ENCODE data around the gene NRG2.

Gene NRG2

DNA sequence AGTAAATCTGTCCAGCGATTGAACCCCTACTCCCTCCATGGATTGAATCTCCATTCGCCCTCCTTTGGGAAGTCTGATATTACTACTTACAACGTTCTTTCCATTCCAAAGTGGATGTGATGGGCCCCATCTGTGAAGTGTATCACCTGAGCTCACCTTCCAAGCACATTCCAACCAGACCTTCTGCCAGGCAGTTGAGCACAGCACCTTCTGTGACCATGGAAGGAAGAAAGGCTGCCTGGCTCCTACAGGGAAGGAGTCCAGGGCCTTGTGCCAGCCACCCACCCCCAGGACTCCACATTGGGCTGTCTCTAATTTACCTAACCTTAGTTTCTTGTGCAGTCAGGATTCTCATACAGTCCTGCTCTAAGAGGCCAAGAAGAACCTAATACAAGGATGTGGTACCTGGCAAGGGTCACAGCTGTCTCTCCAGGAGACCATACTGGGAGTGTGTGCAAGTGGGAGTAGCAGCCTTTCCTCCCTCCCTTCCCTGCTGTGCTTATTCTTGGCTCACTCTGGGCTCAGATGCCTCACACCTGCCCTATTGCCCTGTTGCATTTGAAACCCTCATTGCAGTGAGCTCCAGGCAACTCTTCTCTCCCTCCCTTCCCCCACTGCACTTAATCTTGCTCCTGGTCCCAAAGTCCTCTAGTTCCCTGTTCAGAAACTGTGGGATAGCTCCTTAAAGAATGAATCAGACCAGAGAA lies 116.1 kb downstream of the NRG2 start:
- DNase-seq: no peak

DNA sequence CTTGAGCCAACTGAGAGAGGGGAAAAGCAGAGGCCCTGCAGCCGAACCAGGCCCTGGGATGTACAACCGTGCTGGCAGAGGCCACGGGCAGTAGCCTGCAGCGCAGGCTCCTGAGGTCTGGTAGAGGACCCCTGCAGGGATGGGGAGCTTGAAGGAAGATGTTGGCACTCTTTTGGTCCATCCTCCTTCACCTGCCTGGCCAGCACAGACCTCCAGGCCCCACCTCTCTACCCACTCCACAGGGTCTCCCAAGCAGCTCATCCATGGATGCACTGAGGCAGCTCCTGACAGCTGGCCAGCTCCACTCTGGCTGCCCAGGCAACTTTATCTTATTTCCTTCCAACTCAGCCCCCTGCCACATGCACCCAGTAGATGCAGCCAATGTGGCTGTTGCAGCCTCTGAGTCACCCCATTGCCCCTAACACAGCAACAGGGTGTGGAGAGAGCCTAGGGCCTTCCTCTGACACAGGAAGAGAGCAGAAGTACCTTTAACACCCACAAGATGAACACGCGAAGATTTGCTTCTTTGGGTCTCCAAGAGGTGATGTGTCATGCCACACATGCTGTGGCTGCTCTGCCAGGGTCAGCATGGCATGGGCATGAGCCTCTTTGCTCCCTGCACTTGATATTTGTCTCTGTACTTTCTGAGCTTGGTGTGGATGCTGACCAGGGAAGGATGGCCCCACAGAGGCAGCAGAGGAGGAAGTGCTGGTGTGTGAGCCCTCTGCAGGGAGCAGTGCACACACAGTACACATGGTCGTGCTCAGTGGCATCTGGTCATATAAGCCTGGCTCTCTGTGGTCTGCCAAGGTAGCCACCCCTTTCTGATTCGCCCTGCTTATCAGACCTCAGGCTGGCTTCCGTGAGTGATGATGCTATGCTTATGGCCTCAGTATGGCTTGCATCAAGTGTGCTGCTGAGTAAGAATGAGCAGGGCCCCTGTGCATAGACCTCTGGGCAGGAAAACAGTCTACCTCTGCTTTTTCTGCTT lies 117.2 kb downstream of the NRG2 start:
- DNase-seq: no peak

GRCh38 chr5:139925216-139925562 lies 117.9 kb downstream of the NRG2 start:
- no peak for DNase-seq

GRCh38 chr5:139924294-139925215 lies 118.5 kb downstream of the NRG2 start:
- no peak for DNase-seq

GRCh38 chr5:139919308-139919707 lies 123.8 kb downstream of the NRG2 start:
- DNase-seq: no peak

GRCh38 chr5:139915834-139916233 lies 127.3 kb downstream of the NRG2 start:
- no peak for DNase-seq

- DNase-seq: no peak
Measured at GRCh38 chr5:139915266-139915665, 127.8 kb downstream of the NRG2 start.

DNA sequence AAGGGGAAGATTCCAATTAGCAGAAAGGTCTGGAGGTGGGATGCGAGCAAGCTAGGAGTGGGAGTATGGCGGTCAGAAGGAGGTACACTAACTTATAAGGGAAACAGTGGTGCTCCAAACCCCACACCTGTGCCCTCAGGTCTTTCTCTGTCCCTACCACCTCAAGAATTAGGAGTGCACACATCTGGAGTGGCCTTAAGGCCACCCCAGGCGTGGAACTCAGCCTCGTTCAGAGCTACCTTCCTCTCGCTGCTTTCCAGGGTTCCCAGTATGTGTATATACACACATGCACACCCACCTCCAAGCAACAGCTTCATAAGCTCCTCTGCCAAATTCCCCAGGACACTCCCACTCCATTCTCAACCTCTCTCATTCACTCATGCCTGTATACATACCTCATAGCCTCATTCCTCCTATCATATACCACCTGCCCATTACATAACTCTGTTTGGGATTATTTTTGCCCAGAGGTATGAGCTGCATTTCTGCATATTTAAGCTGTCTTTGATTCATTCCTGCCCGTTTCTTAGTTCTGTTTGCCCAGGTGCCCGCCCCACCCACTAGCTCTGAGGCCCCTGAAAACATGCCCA lies 128.8 kb downstream of the NRG2 start:
- no peak for DNase-seq

DNA sequence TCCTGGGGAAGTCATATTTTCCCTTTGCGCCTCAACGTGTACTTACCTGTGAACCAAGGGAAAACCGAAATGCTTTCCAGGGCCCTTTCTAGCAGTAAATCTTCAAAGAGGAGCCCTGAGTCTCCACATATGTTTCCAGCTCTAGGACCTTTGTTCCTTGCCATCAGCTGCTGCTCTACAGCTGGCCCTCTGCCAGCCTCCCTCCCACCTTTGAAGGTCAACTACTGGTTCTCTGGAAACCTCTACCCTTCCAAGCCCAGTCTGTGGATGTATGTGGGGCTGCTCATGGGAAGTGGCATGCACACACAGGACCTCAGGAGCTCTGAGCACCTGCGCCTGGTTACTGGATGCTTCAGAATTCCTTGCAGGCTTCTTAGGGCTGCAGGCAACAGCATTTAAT lies 130.3 kb downstream of the NRG2 start:
- no peak for DNase-seq

DNA sequence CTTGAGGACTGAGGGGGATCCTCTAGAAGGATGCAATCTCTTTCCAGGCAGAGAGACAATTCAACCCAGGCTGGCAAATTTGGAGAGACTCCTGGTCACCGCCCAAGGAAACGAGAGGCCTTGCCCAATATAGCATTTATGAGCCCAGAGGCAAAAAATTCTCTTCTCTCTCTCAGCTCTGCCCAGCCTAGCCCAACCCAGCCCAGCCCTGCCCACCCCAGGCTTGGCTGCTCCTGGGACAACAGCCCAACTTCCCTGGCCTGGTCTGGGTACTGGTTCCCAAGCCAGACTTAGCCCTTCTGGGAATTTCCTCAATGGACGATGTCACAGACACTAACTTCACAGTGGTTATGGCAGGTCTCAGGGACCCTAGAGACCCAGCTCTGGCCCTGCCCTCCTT lies 130.9 kb downstream of the NRG2 start:
- DNase-seq: no peak

- no peak for DNase-seq
Measured at GRCh38 chr5:139911425-139912120, 131.5 kb downstream of the NRG2 start.

DNA sequence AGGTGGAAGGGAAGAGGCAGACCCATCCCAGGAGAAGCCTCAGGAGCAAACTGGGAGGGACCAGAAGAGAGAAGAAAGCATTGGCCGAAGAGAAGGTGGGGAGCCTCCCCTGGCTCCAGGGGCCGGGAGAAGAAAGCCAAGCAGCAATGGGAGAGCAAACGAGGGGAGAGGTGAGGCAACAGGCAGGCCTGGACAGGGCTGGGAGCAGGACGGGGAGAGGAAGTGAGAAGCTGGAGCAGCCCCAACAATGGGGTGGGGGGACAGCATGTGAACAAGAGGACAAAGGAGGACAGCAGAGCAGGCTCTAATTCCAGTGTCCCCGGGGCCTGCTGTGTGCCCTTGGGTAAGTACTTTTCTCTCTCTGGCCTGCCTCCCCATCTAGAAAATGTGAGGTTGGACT lies 132.2 kb downstream of the NRG2 start:
- no peak for DNase-seq

DNA sequence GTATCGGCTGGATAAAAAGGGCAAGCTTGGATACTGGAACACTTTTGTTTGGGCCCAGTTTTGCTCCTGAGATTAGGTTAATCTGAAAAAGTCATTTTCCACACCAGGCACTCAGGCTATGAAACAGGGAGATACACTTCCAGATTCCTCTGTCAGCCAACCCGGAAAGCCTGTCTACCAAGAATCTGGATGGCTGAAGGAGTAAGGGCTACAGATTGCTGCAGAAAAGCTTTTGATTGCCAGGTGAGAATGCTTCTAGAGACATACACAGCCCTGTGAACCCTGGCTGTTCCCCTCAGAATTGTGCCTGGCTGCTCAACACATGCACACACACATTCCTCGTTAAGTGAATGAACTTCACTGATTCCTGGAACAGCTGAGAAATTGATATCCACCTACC lies 133.1 kb downstream of the NRG2 start:
- DNase-seq: no peak

GRCh38 chr5:139908749-139909148 lies 134.3 kb downstream of the NRG2 start:
- no peak for DNase-seq

GRCh38 chr5:139906661-139907060 lies 136.4 kb downstream of the NRG2 start:
- DNase-seq: no peak

DNA sequence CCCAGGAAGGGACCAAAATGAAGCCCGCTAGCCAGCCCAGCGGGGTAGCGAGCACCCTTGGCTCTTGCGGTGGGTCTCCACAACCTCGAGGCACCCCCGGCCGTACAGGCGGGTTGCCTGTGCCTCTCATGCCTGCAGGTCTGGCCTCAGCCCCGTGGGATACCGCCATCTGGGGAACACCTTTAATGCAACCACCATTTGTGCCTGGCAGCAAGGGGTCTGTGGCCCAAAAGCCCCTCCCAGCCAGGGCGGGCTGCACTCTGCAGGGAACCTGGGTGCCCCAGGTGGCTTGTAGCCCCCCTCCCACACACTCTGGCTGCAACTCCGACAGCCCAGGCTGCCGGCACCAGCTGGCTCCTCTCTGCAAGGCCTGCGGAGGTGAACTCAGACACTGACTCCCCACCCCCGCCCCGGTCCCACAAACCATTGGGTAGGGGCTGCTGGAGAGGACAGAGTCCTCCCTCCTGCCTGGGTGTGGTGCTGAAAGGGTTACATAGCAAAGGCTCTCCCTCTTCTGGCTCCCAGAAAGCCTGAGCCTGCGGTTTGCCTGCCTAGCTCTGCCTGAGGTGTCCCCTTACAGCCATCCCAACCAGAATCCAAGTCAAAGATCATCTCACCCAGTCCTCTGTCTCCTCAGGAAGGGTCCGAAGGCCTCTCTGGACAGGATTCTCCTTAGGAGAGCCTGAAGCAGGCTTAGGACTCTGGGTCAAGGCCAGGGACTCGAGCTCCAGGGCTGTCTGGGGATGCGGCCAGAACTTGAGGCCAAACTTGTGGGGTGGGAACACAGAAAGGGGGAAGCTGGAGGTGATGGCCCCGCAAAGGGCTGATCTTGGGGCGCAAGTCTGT lies 138.1 kb downstream of the NRG2 start:
- DNase-seq: no peak

DNA sequence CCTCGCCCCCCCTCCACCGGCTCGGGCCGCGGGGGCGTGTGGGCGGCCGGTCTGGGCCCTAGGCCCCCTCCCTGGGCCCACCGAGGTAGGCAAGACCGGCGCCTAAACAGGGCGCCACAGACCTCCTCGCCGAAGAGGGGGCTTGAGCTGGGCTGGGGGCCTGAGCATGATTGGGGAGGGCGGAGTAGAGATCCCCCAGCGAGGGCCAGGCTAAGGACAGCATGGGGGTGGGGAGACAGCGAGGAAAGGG lies 138.6 kb downstream of the NRG2 start:
- no peak for DNase-seq

DNA sequence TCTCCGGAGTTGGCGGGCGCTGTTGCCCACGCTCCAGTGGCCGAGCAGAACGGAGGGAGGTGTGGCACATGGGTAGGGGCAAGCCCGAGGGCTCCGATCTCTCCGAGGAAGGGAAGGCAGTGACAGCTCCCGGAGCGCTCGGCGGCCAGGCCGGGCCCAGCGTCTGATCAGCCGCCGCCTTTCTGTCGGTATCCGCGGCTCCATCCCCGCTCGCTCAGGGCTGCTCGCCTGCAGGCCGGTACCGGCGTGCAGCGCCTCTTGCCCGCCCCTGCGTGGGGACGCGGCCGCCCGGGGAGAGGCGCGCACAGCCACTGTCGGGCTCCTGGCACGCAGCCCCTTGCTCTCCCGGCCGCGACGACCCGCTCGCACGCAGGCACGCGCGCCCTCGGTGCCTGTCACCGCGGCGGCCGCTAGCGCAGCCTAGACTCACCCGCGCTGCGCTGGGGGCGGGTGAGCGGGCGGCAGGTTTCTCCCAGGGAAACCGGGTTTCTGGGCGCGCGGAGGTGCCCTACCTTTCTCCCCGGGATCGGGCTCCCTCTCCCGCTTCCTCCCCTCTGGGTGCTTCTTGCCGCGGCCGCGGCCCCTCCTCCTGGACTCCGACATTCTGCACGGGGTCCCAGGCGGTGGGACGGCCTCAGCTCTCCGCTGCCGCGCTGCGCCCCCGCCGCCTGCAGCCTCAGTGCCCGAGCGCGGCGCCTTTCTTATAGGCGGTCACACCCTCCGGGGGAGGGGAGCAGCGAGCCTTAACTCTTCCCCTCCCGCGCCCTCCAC lies 139.1 kb downstream of the NRG2 start:
- no peak for DNase-seq

DNA sequence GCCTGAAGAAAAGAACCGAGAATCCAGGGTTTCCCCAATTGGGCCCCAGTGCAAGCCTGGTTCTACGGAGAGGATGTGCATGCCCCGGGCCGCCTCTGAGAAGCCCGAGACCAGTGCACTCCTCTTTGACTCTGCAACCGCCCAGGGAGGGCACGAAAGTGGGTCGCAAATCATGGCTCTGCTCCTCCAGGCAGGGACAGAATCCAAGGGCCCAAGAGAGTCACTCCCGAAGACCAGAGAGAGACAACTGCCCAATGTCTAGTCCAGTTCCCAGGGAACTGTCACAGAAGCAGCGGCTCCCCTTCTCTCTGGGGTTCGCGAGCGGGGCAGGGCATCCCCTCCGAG lies 139.7 kb downstream of the NRG2 start:
- no peak for DNase-seq

- no peak for DNase-seq
Measured at GRCh38 chr5:139901986-139902385, 141.1 kb downstream of the NRG2 start.

- DNase-seq: no peak
Measured at GRCh38 chr5:139901251-139901575, 141.9 kb downstream of the NRG2 start.

All from stimulated activated CD4-positive, alpha-beta T cell treated with anti-CD3 and anti-CD28 coated beads, Interleukin-1b, Interleukin-23, amount 100 ng/mL, for 48 hours (primary cell).